Measurements from ENCODE around the gene DOCK11. TPM values are rescaled to one million over a fixed set of nuclear protein-coding genes. Genes with fewer than 3 reads are reported as not detected.

The DOCK11 gene
- total and polyA plus RNA-seq, 3 experiments from 2014 or later, result 37.8 to 50.1 (median 49.4) TPM

DNA sequence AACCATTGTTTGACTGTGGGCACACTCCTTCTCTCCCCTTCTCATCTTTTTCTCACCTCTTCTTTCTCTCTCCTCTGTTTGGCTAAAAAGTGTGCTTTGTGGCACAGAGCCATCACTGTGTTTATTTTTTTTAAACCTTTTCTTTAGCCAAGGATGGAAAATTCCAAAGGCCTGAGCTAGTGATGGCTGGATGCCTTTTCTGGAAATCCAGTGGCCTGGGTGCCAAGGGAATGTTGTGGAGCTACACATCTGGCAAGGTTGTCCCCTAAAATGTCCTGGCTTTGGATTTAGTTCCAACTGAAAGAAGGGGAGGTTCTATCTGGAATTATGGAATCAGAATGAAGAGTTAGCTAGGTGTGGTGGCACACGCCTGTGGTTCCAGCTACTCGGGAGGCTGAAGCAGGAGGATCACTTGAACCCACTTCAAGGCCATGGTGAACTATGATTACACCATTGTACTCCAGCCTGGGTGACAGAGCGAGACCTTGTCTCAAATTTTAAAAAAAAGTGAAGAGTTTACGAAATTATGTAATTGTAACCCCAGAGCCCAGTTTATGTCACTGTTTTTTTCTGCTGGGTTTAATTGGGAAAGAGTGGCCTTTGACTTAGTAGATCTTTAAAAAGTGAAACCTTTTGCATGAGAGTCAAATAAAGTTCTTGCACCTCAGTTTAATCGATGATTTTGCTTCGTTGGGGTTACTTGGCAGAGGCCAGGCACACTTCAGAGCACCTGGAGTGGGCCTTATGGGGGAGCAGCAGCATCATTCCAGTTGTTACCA, 17.7 kb downstream of the DOCK11 start:
- ChIA-PET CTCF (no interaction called here), POLR2A (no interaction called here)
- Histone ChIP-seq H3K4me1 (ENCODE audit: insufficient read depth, low read length) (peaks cover 38% of the 10 kb centered on the region), H3K36me3 (ENCODE audit: insufficient read depth, low read length) (peaks cover 8% of the 10 kb centered on the region), H3K27ac (ENCODE audit: low read depth, low read length) (no peak overlapping the region), H3K4me3 (ENCODE audit: low read length) (no peak overlapping the region), H3K9me3 (ENCODE audit: low read length) (no peaks in the 10 kb centered on the region), H3K27me3 (ENCODE audit: insufficient read depth, low read length, poor library complexity, severe bottlenecking) (no peaks in the 10 kb centered on the region)
- Mint-ChIP-seq H3K27ac (peak overlapping the region in 6 of 8 donors; percentile 32 to 89 (median 54)), H3K4me1 (peaks cover 51 to 77% (median 75%) of the 10 kb centered on the region in 3 donors), H3K9me3 (peaks cover 0 to 2% (median 0%) of the 10 kb centered on the region in 5 donors), H3K27me3 (peaks cover 0 to 2% of the 10 kb centered on the region in 2 donors), H3K4me3 (peak overlapping the region in 2 of 7 donors; percentile 45 to 50), H3K36me3 (peaks cover 6 to 52% (median 11%) of the 10 kb centered on the region in 3 donors)
- no peak for DNase-seq

DNA sequence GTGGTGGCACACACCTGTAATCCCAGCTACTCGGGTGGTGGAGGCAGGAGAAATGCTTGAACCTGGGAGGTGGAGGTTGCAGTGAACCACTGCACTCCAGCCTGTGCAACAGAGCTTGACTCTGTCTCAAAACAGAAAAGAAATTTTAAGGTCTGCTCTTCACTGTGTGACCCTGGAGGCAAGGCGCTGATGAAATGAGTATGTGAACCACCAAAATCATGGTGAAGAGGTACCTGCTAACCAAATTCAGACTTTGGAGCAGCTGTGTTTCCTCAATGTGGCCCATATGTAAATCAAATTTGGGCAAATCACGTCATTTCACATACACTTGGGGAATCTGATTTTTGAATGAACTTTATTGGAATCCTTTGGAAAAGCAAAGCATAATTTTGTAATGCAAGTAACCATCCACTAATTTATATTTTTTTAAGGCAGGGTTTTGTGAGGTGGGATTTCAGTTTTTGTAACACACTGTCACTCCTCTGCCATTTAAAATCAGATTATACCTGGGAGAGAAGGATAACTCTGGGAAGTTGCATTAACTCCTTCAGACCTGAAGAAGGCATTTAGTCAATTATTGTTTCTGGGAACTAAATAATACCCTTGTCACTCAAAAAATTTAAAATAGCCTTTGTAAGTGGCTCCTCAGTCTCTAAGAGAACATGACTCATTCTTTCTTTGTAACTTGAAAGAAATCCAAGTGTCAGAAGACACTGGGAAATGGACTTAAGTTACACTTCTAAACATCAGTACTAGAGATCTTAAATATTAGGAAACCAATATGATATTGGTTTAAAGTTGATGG, 24.0 kb downstream of the DOCK11 start:
- peaks cover 0 to 2% (median 0%) of the 10 kb centered on the region in 5 donors for H3K9me3 Mint-ChIP-seq
- no peak overlapping the region for H3K4me3 Mint-ChIP-seq
- H3K27ac ChIP-seq (ENCODE audit: low read depth, low read length), result peak overlapping the region; percentile 24
- peaks cover 4 to 9% (median 5%) of the 10 kb centered on the region in 3 donors for H3K36me3 Mint-ChIP-seq
- H3K36me3 ChIP-seq (ENCODE audit: insufficient read depth, low read length), result peaks cover 1% of the 10 kb centered on the region
- peaks cover 0 to 2% of the 10 kb centered on the region in 2 donors for H3K27me3 Mint-ChIP-seq
- H3K27ac Mint-ChIP-seq, result peak overlapping the region in 6 of 8 donors; percentile 10 to 62 (median 42)
- ChIA-PET POLR2A (no interaction called here), CTCF (interaction anchor here (0.8 kb wide), 1 partner anchor 16 kb away, joined by 3 read pairs; no protein-coding TSS in a partner anchor)
- no peaks in the 10 kb centered on the region for H3K9me3 ChIP-seq (ENCODE audit: low read length)
- H3K4me3 ChIP-seq (ENCODE audit: low read length), result no peak overlapping the region
- H3K4me1 ChIP-seq (ENCODE audit: insufficient read depth, low read length), result peaks cover 61% of the 10 kb centered on the region
- H3K27me3 ChIP-seq (ENCODE audit: insufficient read depth, low read length, poor library complexity, severe bottlenecking), result no peaks in the 10 kb centered on the region
- DNase-seq, result no peak
- peaks cover 61 to 80% (median 79%) of the 10 kb centered on the region in 3 donors for H3K4me1 Mint-ChIP-seq

DNA sequence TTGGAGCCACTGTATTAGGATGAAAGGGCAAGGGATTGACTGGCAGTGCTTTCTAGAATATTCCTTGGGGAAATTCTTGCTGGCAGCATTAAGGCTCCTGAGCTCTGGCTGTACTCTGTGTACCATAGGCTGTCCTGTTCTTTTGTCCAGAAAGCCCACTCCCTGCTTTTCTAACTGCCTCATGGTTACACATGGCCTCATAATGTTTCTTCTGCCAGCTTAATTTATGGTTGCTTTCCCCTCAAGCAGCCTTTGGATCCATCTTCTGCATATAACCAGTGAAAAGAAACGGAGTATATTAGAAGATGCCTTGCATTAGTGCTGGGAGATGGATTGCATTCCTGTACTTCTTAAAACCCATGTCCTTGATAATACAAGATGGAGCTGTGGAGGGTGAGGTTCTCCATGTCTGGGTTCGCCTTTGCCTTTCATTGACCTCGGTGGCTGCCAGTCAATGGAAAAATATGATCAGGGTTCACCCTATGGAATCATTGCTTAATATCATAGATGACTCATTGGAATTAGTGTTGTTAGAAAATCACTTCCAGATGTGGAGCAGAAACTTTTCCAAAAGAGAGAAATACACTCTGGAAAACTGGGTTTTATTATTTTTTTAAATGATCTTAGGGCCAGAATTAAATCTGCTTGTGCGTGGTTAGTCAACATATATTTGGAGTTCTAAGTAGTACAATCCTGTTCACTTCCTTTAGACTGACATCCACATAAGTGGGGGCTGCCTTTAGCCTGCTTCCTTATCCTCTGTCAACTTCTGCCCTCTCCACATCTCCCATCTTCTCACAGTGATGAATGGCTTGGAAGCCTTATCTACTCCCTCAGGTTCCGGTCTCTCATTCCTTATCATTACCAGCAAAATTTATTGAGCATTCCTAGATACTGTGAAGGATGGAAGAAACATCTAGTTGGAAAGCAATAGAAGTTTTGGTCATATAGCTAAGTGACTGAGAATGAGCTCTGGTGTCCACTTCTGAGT, 24.9 kb downstream of the DOCK11 start:
- peaks cover 63 to 78% (median 77%) of the 10 kb centered on the region in 3 donors for H3K4me1 Mint-ChIP-seq
- DNase-seq, result no peak
- H3K36me3 Mint-ChIP-seq, result peaks cover 0 to 3% (median under 1%) of the 10 kb centered on the region in 3 donors
- peaks cover 0 to under 1% (median 0%) of the 10 kb centered on the region in 5 donors for H3K9me3 Mint-ChIP-seq
- H3K27ac ChIP-seq (ENCODE audit: low read depth, low read length), result peak overlapping the region; percentile 24
- H3K27me3 Mint-ChIP-seq, result peaks cover 0 to 2% of the 10 kb centered on the region in 2 donors
- POLR2A ChIA-PET, result interaction anchor here (1.1 kb wide), 1 partner anchor 59 kb away, joined by 4 read pairs; no protein-coding TSS in a partner anchor
- H3K4me3 Mint-ChIP-seq, result peak overlapping the region in 1 of 7 donors; percentile 4
- H3K4me3 ChIP-seq (ENCODE audit: low read length), result no peak overlapping the region
- H3K9me3 ChIP-seq (ENCODE audit: low read length), result no peaks in the 10 kb centered on the region
- H3K36me3 ChIP-seq (ENCODE audit: insufficient read depth, low read length), result no peaks in the 10 kb centered on the region
- CTCF ChIA-PET, result no interaction called here
- H3K27me3 ChIP-seq (ENCODE audit: insufficient read depth, low read length, poor library complexity, severe bottlenecking), result no peaks in the 10 kb centered on the region
- H3K4me1 ChIP-seq (ENCODE audit: insufficient read depth, low read length), result peaks cover 69% of the 10 kb centered on the region
- H3K27ac Mint-ChIP-seq, result peak overlapping the region; percentile 38 to 96 (median 72)

DNA sequence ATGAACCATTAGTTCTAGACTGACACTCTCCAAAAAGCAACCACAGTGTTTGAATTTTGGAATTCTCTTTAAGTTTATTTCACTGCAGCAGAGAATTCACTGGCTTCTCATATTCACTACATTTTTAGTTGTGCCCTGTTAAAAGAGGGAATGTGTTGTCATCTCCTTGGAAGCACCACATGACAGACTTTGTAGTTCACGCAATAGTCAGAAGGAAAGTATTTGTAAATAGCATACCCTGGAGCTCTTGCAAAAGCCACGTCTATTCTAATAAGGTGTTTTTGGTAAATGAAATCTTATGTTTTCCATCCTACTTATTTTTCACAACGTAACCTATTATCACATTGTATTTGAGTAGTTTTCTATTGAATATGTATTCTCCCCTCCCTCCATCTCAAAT, 25.8 kb downstream of the DOCK11 start:
- Mint-ChIP-seq H3K36me3 (peaks cover 0 to 3% (median 0%) of the 10 kb centered on the region in 3 donors), H3K9me3 (no peaks in the 10 kb centered on the region), H3K27ac (peak overlapping the region; percentile 31 to 96 (median 84)), H3K4me3 (peak overlapping the region in 1 of 7 donors; percentile 46), H3K4me1 (peaks cover 70 to 84% (median 84%) of the 10 kb centered on the region in 3 donors), H3K27me3 (peaks cover 0 to 3% of the 10 kb centered on the region in 2 donors)
- no peak for DNase-seq
- Histone ChIP-seq H3K4me1 (ENCODE audit: insufficient read depth, low read length) (peaks cover 78% of the 10 kb centered on the region), H3K4me3 (ENCODE audit: low read length) (no peak overlapping the region), H3K27ac (ENCODE audit: low read depth, low read length) (no peak overlapping the region), H3K27me3 (ENCODE audit: insufficient read depth, low read length, poor library complexity, severe bottlenecking) (no peaks in the 10 kb centered on the region), H3K36me3 (ENCODE audit: insufficient read depth, low read length) (no peaks in the 10 kb centered on the region), H3K9me3 (ENCODE audit: low read length) (no peaks in the 10 kb centered on the region)
- ChIA-PET CTCF (no interaction called here), POLR2A (interaction anchor here (1.1 kb wide), 1 partner anchor 58 kb away, joined by 4 read pairs; no protein-coding TSS in a partner anchor)

DNA sequence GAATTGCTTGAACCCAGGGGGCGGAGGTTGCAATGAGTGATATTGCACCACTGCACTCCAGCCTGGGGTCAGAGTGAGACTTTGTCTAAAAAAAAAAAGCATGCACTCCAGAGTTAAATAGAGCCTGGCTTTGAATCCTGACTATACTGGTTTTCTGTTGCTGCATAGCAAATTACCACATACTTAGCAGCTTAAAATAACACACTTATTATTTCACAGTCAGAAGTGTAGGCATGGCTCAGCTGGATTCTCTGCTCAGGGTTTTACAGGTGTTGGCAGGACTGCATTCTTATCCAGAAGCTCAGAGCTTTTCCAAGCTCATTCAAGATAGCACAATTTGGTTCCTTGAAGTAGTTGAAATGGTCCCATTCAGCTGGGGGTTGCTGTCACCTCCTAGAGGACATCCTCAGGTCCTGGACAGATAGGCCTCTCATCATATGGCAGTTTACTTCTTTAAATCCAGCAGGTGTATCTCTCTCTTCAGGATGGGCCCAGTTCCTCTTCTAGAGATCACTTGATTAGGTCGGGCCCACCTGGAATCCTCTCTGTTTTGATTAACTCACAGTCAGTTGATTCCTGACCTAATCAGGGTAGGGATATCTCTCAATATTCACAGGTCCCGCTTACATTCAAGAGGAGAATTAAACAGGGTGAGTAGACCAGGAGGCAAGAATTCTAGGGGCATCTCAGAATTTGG, 26.8 kb downstream of the DOCK11 start:
- Mint-ChIP-seq H3K4me3 (peak overlapping the region in 1 of 7 donors; percentile 5), H3K36me3 (peaks cover 0 to 4% (median 0%) of the 10 kb centered on the region in 3 donors), H3K4me1 (peaks cover 70 to 94% (median 92%) of the 10 kb centered on the region in 3 donors), H3K27me3 (peaks cover 0 to 2% of the 10 kb centered on the region in 2 donors), H3K27ac (peak overlapping the region in 7 of 8 donors; percentile 56 to 96 (median 93)), H3K9me3 (no peaks in the 10 kb centered on the region)
- no peak overlapping the region for H3K4me3 ChIP-seq (ENCODE audit: low read length)
- no peaks in the 10 kb centered on the region for H3K36me3 ChIP-seq (ENCODE audit: insufficient read depth, low read length)
- no peak overlapping the region for H3K27ac ChIP-seq (ENCODE audit: low read depth, low read length)
- H3K27me3 ChIP-seq (ENCODE audit: insufficient read depth, low read length, poor library complexity, severe bottlenecking), result no peaks in the 10 kb centered on the region
- peaks cover 87% of the 10 kb centered on the region for H3K4me1 ChIP-seq (ENCODE audit: insufficient read depth, low read length)
- POLR2A ChIA-PET, result interaction anchor here (1.1 to 2.8 kb wide), 2 partner anchors 26 to 57 kb away, joined by 4 to 24 read pairs; partner anchors contain the start of gene DOCK11
- no peaks in the 10 kb centered on the region for H3K9me3 ChIP-seq (ENCODE audit: low read length)
- DNase-seq, result no peak
- CTCF ChIA-PET, result no interaction called here

DNA sequence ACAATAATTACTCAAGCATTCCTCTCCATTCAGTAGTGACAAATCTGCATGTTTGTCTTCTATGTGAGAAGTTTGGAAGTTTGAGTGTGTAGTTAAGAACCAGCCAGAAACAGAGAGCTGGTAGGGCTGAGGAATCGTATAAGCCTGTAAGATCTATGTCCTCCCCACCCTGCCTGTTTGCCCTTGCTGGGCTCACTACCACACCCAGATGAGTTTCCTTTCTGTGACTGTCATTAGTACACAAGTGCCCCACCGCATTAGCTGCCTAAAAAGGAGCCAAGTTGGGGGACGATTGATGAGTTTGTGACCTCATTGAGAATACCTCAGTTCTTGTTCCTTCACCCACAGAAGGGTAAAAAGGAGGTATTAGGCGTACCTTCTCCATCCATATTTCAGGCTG, 28.3 kb downstream of the DOCK11 start:
- H3K27ac Mint-ChIP-seq, result peak overlapping the region; percentile 75 to 96 (median 94)
- peaks cover 87% of the 10 kb centered on the region for H3K4me1 ChIP-seq (ENCODE audit: insufficient read depth, low read length)
- H3K27ac ChIP-seq (ENCODE audit: low read depth, low read length), result peak overlapping the region; percentile 45
- H3K27me3 ChIP-seq (ENCODE audit: insufficient read depth, low read length, poor library complexity, severe bottlenecking), result no peaks in the 10 kb centered on the region
- H3K4me3 ChIP-seq (ENCODE audit: low read length), result peak overlapping the region; percentile 24
- no peaks in the 10 kb centered on the region for H3K9me3 ChIP-seq (ENCODE audit: low read length)
- peak; percentile 12 to 68 (median 58) for DNase-seq
- peaks cover 0 to 2% of the 10 kb centered on the region in 2 donors for H3K27me3 Mint-ChIP-seq
- peaks cover 69 to 93% (median 93%) of the 10 kb centered on the region in 3 donors for H3K4me1 Mint-ChIP-seq
- H3K36me3 Mint-ChIP-seq, result peaks cover 0 to 6% (median 0%) of the 10 kb centered on the region in 3 donors
- POLR2A ChIA-PET, result interaction anchor here (2.8 kb wide), 1 partner anchor 27 kb away, joined by 24 read pairs; the partner anchor contains the start of gene DOCK11
- H3K4me3 Mint-ChIP-seq, result peak overlapping the region; percentile 38 to 75 (median 65)
- no peaks in the 10 kb centered on the region for H3K36me3 ChIP-seq (ENCODE audit: insufficient read depth, low read length)
- CTCF ChIA-PET, result no interaction called here
- H3K9me3 Mint-ChIP-seq, result no peaks in the 10 kb centered on the region

Data from CD8-positive, alpha-beta memory T cell (primary cell).